Measurements from ENCODE around the gene CTNND2.

Gene CTNND2

GRCh38 chr5:11300736-11301135 lies 603.5 kb downstream of the CTNND2 start:
- DNase-seq, result no peak

GRCh38 chr5:11298877-11299276 lies 605.4 kb downstream of the CTNND2 start:
- no peak for DNase-seq

- DNase-seq, result no peak
Observed at GRCh38 chr5:11293523-11293922, 610.7 kb downstream of the CTNND2 start.

GRCh38 chr5:11292648-11293356 lies 611.4 kb downstream of the CTNND2 start:
- no peak for DNase-seq

GRCh38 chr5:11289733-11290132 lies 614.5 kb downstream of the CTNND2 start:
- DNase-seq, result no peak

GRCh38 chr5:11289208-11289607 lies 615.0 kb downstream of the CTNND2 start:
- DNase-seq, result no peak

GRCh38 chr5:11281842-11282241 lies 622.4 kb downstream of the CTNND2 start:
- DNase-seq, result no peak

- DNase-seq, result no peak
Observed at GRCh38 chr5:11277323-11277722, 626.9 kb downstream of the CTNND2 start.

- no peak for DNase-seq
Observed at GRCh38 chr5:11273180-11273903, 630.9 kb downstream of the CTNND2 start.

- DNase-seq, result no peak
Observed at GRCh38 chr5:11269515-11269914, 634.7 kb downstream of the CTNND2 start.

- no peak for DNase-seq
Observed at GRCh38 chr5:11268891-11269290, 635.4 kb downstream of the CTNND2 start.

- DNase-seq, result no peak
Observed at GRCh38 chr5:11266331-11266730, 637.9 kb downstream of the CTNND2 start.

GRCh38 chr5:11261241-11261640 lies 643.0 kb downstream of the CTNND2 start:
- DNase-seq, result no peak

GRCh38 chr5:11258001-11258400 lies 646.2 kb downstream of the CTNND2 start:
- no peak for DNase-seq

GRCh38 chr5:11252523-11252922 lies 651.7 kb downstream of the CTNND2 start:
- DNase-seq, result no peak

- no peak for DNase-seq
Observed at GRCh38 chr5:11252075-11252474, 652.2 kb downstream of the CTNND2 start.

- no peak for DNase-seq
Observed at GRCh38 chr5:11251247-11251646, 653.0 kb downstream of the CTNND2 start.

- no peak for DNase-seq
Observed at GRCh38 chr5:11248966-11249365, 655.3 kb downstream of the CTNND2 start.

GRCh38 chr5:11247224-11247623 lies 657.0 kb downstream of the CTNND2 start:
- no peak for DNase-seq

GRCh38 chr5:11240293-11241190 lies 663.7 kb downstream of the CTNND2 start:
- no peak for DNase-seq

- no peak for DNase-seq
Observed at GRCh38 chr5:11239261-11240015, 664.8 kb downstream of the CTNND2 start.

- no peak for DNase-seq
Observed at GRCh38 chr5:11234501-11234911, 669.7 kb downstream of the CTNND2 start.

- no peak for DNase-seq
Observed at GRCh38 chr5:11230890-11231289, 673.4 kb downstream of the CTNND2 start.
